WI38 (cell line): ENCODE results near the gene TEN1.
A peak's percentile ranks its signal among the peaks of the same experiment; 100 is the strongest.

Source experiments
- H3K4me3 ChIP-seq: 2 replicates; pipeline ENCODE4 v1.5.1; 2011; ENCODE audit warnings: low read depth, mild to moderate bottlenecking, control low read depth, low read length
- TF ChIP-seq, protein P1 (sequence below): IDR thresholded peaks from 2 replicates; pipeline ENCODE4 v1.5.1; 2012; ENCODE audit warnings: low read depth, mild to moderate bottlenecking, control low read depth, low read length

TEN1 gene

DNA sequence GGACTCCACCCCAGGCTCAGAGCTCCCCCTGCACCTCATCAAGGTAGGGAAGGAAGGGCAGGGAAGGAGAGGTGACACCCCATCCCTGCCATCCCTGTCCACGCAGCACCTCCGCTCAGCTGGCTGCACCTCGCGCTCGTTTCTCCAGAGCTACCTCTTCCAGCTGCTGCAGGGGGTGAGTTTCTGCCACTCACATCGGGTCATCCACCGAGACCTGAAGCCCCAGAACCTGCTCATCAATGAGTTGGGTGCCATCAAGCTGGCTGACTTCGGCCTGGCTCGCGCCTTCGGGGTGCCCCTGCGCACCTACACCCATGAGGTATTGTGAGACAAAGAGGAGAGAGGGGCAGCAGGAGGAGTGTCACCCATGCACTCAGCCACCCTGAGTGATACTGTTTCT lies 23.1 kb downstream of the TEN1 start:
- no peak overlapping the region for H3K4me3 ChIP-seq
- TF ChIP-seq, protein P1, sequence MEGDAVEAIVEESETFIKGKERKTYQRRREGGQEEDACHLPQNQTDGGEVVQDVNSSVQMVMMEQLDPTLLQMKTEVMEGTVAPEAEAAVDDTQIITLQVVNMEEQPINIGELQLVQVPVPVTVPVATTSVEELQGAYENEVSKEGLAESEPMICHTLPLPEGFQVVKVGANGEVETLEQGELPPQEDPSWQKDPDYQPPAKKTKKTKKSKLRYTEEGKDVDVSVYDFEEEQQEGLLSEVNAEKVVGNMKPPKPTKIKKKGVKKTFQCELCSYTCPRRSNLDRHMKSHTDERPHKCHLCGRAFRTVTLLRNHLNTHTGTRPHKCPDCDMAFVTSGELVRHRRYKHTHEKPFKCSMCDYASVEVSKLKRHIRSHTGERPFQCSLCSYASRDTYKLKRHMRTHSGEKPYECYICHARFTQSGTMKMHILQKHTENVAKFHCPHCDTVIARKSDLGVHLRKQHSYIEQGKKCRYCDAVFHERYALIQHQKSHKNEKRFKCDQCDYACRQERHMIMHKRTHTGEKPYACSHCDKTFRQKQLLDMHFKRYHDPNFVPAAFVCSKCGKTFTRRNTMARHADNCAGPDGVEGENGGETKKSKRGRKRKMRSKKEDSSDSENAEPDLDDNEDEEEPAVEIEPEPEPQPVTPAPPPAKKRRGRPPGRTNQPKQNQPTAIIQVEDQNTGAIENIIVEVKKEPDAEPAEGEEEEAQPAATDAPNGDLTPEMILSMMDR, result no peak

DNA sequence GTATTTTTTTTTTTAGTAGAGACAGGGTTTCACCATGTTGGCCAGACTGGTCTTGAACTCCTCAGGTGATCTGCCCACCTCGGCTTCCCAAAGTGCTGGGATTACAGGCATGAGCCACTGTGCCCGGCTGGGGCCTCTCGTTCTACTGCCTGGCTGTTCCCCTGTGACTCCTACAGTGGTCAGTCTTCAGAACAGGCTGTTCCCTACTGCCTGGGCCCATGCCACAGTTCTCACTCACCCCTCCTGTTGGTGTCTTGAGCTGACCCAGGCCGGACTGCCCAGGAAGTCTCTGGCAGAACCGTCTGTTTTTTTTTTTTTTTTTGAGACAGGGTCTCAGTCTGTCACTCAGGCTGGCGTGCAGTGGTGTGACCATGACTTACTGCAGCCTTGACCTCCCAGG lies 24.9 kb downstream of the TEN1 start:
- H3K4me3 ChIP-seq, result no peak overlapping the region
- TF ChIP-seq, protein P1, result no peak

DNA sequence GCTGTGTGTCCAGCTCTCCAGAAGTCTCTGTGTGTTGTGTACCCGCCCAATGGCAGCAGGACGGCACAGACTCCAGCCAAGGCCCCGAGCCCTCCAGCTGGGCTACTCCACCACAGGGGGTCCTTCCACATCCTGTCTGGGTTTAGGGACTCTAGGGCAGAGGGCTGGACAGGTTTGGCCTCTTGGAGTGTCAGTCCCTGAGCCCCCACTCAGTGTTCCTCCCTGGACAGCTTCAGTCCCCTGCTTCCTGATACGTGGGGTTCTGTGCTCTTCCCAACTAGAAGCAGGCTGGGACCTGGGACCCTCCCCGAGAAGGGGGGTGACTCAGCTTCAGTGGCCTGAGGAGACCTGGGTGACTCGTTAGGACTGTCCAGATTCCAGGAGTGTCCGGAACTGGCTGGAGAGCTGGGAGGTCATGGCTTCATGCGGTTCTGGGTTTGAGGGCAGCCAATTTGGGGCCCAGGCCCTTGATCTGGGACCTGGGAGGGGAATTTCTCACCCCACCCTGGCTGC lies 25.8 kb downstream of the TEN1 start:
- H3K4me3 ChIP-seq, result no peak overlapping the region
- TF ChIP-seq, protein P1, result no peak

DNA sequence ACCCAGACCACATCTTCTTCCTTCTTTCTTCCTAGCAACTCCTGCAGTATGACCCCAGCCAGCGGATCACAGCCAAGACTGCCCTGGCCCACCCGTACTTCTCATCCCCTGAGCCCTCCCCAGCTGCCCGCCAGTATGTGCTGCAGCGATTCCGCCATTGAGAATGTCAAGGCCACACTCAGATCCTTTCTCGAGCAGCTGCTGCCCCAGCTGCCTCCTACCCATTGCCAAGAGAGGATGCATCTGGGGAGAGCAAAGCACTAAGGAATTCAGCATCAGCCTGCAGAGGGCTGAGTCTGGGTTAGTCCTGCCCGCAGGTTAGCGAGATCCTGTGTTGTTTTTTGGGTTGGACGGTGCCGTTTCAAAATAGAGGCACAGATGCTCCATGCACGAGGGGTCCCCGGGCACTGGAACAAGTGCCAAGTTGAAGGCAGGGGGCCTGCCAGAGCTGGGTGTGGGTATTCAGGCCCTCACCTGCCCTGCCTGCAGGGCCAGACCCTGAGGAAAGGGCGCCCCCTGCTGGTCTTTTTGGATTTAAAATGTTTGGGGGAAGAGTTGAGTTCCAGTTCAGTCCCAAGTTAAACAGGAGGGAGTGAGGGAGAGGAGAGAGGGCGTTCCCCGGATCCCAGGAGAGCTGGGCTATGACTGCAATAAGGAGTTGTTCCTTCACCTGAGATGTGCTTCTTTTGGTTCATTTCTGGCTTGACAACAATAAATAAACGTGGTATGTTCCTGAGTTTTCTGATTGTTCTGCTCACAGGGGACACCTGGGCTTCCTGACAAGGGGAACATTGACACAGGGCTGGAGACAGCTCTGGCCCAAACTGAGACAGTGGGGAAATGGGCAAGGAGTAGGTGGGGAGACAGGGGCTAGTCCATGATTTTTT lies 26.5 kb downstream of the TEN1 start:
- no peak overlapping the region for H3K4me3 ChIP-seq
- TF ChIP-seq, protein P1, result peak; percentile 69

DNA sequence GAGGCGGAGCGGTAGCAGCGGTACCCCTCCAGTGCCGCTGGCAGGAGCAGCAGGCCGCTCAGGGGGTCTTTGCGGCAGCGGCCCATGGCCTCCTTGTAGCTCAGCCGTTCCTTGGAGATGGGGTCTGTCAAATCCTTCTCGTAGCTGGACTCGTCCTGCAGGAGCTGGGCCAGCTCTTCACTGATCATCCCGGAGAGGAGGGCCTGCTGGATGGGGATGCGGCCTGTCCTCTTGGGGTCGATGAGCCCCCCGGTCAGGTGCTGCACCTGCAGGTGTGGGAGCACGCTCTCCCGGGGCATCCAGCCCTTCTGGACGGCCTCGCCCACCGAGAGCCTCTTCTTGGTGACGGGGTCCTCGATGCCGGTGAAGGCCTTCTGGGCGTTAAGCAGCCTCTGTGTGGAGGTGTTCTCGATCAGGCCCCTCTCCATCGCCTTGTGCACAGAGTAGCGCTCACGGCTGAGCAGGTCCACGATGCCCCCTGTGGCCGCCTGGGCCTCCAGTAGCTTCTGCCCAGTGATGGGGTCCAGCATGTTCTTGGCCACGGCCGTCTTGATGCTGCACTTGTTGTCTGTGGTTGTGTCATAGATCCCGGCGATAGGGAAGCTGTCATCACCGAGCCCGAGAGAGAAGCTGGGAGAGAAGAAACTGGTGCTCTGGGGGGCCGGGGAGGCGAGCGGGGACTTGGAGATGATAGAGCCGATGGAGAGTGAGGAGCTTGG lies 28.2 kb downstream of the TEN1 start:
- no peak overlapping the region for H3K4me3 ChIP-seq
- TF ChIP-seq, protein P1, result no peak

DNA sequence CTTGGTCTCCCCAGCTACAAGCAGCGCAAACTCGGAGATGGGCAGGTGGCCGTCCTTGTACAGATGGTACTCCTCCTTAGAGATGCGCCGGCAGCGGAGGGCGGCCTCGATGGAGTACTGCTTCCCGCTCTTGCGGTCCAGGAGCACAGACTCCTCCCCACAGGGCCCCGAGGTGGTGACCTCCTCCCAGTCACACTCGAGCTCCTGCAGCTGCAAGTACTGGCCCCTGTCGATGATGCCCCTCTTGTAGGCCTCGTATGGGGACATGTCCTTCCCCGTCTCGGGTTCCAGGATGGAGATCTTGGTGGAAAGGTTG lies 28.8 kb downstream of the TEN1 start:
- TF ChIP-seq, protein P1, result no peak
- no peak overlapping the region for H3K4me3 ChIP-seq

DNA sequence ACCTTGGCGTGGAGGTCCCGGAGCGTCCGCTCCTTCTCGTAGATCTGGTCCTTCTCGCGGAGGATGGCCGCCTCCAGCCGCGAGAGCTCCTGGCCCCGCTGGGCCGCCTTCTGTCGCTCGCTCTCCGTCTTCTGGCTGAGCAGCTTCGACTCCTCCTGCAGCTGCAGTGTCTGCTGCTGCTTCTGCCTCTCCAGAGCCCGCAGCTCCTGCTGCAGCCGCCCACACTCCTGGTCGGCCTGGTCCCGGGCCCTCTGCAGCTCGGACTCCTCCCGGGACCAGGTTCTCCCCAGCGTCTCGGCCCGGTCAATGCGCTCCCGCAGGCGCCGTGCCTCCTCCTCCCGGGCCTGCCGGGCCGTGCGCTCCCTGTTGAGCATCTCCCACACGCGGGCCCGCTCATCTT lies 29.2 kb downstream of the TEN1 start:
- TF ChIP-seq, protein P1, result no peak
- no peak overlapping the region for H3K4me3 ChIP-seq
